Right atrium auricular region (tissue), 2 donors: ENCODE results near the gene BCOR. TPM values are rescaled to one million over a fixed set of nuclear protein-coding genes. Genes with fewer than 3 reads are reported as not detected.

Source experiments
- DNase-seq: peaks from one replicate; pipeline ENCODE4 v3.0.0-alpha.2; 2019; ENCODE audit warnings: low spot score
- H3K27ac ChIP-seq, 2 donors: fragments of 200-600 bp; sonication (generic); 1 replicate in 1 of 2; 2 replicates in 1 of 2; pipeline ENCODE4 v1.5.1; 2016 to 2019
- H3K27me3 ChIP-seq, 2 donors: fragments of 200-600 bp; sonication (generic); one replicate each; pipeline versions ENCODE4 v1.5.1 to v1.6.0; 2017 to 2019
- H3K36me3 ChIP-seq: fragments of 200-600 bp; sonication (generic); one replicate; pipeline ENCODE4 v1.5.1; 2016
- H3K4me1 ChIP-seq, 2 donors: fragments of 200-600 bp; sonication (generic); one replicate each; pipeline versions ENCODE4 v1.5.1 to v1.6.0; 2017 to 2019
- H3K4me3 ChIP-seq, 2 donors: fragments of 200-600 bp; sonication (generic); 1 replicate in 1 of 2; 2 replicates in 1 of 2; pipeline ENCODE4 v1.5.1; 2017 to 2019; ENCODE audit warnings: mild to moderate bottlenecking in 1 of 2, moderate library complexity in 1 of 2
- H3K9me3 ChIP-seq, 2 donors: fragments of 200-600 bp; sonication (generic); one replicate each; pipeline ENCODE4 v1.5.1; 2019
- total RNA-seq, 2 donors: library from RNA; depleted of rRNA; stranded (reverse); fragments of >200 nt; gene quantifications; one replicate each; pipeline ENCODE4 v1.1.0, GENCODE V29; 2016
- TF ChIP-seq, protein P1 (sequence below), 2 donors: fragments of 200-600 bp; sonication (generic); IDR thresholded peaks; one replicate each; pipeline ENCODE4 v1.5.1; 2019; ENCODE audit warnings: antibody characterized with exemption in 2 of 2

The BCOR gene
- total RNA-seq, 2 donors from 2014 or later = 24.3 to 37.1 TPM

DNA sequence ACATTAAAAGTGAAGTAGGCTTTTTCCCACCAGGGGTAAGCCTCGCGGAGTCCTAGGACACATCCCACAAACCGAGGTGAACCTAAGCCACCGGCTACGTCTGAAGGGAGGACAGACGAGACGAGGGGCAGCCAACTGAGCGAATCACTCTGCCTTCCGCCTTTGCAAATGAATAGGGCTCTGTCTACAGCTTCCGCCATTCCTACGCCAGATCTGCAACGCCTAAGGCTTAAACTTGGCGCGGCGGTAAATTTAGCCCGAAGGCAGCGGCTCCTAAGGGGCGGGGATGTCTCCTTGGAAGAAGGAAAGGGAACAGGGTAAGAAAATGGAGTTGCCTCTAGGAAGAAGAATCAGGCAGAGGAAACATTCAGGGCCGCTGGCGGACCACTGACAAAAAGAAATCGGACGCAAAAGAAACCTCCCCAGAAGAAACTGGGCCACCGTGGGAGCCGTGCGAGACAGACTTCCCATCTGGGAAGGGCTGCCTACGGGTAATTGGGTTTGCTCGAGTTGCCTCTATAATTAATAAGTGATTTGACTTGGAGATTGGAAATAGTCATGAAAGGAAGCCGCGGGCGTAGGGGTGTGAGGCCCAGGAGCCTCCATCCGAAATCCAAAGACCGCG is 90.5 kb downstream of the BCOR start:
- DNase-seq = no peak
- Histone ChIP-seq H3K4me1 (peaks cover 0 to 40% of the 10 kb centered on the region in 2 donors), H3K36me3 (no peaks in the 10 kb centered on the region), H3K27me3 (peaks cover 4 to 6% of the 10 kb centered on the region in 2 donors), H3K9me3 (no peaks in the 10 kb centered on the region), H3K27ac (no peak overlapping the region), H3K4me3 (no peak overlapping the region)
- TF ChIP-seq, protein P1, sequence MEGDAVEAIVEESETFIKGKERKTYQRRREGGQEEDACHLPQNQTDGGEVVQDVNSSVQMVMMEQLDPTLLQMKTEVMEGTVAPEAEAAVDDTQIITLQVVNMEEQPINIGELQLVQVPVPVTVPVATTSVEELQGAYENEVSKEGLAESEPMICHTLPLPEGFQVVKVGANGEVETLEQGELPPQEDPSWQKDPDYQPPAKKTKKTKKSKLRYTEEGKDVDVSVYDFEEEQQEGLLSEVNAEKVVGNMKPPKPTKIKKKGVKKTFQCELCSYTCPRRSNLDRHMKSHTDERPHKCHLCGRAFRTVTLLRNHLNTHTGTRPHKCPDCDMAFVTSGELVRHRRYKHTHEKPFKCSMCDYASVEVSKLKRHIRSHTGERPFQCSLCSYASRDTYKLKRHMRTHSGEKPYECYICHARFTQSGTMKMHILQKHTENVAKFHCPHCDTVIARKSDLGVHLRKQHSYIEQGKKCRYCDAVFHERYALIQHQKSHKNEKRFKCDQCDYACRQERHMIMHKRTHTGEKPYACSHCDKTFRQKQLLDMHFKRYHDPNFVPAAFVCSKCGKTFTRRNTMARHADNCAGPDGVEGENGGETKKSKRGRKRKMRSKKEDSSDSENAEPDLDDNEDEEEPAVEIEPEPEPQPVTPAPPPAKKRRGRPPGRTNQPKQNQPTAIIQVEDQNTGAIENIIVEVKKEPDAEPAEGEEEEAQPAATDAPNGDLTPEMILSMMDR (IDR thresholded peaks at IDR 0.05) = no peak

DNA sequence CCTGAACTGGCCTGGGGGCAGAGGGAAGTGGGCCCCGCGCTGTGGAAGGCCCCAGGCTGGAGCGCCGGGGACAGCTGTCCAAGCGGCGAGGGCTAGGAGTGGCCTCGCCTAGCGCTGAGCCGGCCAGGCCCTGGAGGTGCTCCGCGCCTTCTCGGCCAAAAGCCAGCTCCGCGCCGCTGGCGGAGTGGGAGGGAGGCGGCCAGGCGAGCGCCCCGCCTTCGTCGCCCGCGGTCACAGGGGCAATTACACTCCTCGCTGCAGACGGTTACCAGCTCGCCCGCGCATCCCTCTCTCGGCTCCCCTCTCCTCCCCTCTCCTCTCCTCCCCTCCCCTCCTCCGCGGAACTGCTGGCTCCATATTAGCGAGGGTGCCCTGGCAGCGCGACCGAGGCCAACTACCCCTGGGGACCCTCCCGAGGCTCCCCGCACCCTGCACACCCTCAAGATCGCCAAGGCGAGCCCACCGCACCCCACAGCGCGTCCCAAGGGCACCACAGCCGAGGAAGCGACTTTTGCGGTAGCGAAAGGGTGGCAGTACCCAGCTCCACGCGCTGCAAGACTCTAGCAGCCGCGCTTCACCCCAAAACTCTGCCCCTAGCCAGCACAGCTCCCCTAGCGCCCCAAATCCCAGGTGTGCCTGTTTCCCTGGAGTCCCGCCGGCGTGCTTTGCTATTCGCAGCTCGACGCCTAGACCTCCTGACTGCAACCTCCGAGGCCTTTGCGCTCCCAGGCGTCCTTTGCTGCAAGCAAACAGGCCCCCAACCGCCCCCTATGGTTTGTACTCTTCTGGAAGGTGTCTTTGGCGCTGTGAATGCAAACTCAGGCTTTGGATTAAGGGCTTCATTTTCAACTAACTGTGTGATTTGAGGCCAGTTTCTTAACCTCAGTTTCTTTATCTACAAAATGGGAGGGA is 91.4 kb downstream of the BCOR start:
- Histone ChIP-seq H3K9me3 (no peaks in the 10 kb centered on the region), H3K27me3 (peaks cover 4 to 6% of the 10 kb centered on the region in 2 donors), H3K27ac (no peak overlapping the region), H3K4me1 (peaks cover 0 to 33% of the 10 kb centered on the region in 2 donors), H3K36me3 (no peaks in the 10 kb centered on the region), H3K4me3 (peak overlapping the region in 1 of 2 donors; percentile 29)
- TF ChIP-seq, protein P1 (IDR thresholded peaks at IDR 0.05) = no peak
- no peak for DNase-seq

- peak overlapping the region in 1 of 2 donors; percentile 29 for H3K4me3 ChIP-seq
- H3K9me3 ChIP-seq = no peaks in the 10 kb centered on the region
- peaks cover 4 to 6% of the 10 kb centered on the region in 2 donors for H3K27me3 ChIP-seq
- no peaks in the 10 kb centered on the region for H3K36me3 ChIP-seq
- TF ChIP-seq, protein P1 (IDR thresholded peaks at IDR 0.05) = no peak
- peaks cover 0 to 33% of the 10 kb centered on the region in 2 donors for H3K4me1 ChIP-seq
- DNase-seq = no peak
- H3K27ac ChIP-seq = no peak overlapping the region
Measured at GRCh38 chrX:40005292-40006011, 92.3 kb downstream of the BCOR start.

- H3K4me1 ChIP-seq = peaks cover 0 to 32% of the 10 kb centered on the region in 2 donors
- TF ChIP-seq, protein P1 (IDR thresholded peaks at IDR 0.05) = no peak
- no peak overlapping the region for H3K27ac ChIP-seq
- no peak for DNase-seq
- H3K36me3 ChIP-seq = no peaks in the 10 kb centered on the region
- H3K9me3 ChIP-seq = no peaks in the 10 kb centered on the region
- no peak overlapping the region for H3K4me3 ChIP-seq
- peaks cover 4 to 6% of the 10 kb centered on the region in 2 donors for H3K27me3 ChIP-seq
Measured at GRCh38 chrX:40004921-40005291, 92.9 kb downstream of the BCOR start.

GRCh38 chrX:40004246-40004535 is 93.6 kb downstream of the BCOR start:
- Histone ChIP-seq H3K36me3 (no peaks in the 10 kb centered on the region), H3K4me1 (peaks cover 0 to 25% of the 10 kb centered on the region in 2 donors), H3K27ac (no peak overlapping the region), H3K27me3 (peaks cover 4 to 6% of the 10 kb centered on the region in 2 donors), H3K4me3 (no peak overlapping the region), H3K9me3 (no peaks in the 10 kb centered on the region)
- no peak for DNase-seq
- TF ChIP-seq, protein P1 (IDR thresholded peaks at IDR 0.05) = no peak
